ENCODE data around the gene CLEC16A.

CLEC16A gene

GRCh38 chr16:11151156-11151884 lies 207.0 kb downstream of the CLEC16A start:
- no peak for TF ChIP-seq CEBPB (IDR thresholded peaks at IDR 0.05)
- TF ChIP-seq, protein P1, sequence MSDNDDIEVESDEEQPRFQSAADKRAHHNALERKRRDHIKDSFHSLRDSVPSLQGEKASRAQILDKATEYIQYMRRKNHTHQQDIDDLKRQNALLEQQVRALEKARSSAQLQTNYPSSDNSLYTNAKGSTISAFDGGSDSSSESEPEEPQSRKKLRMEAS (IDR thresholded peaks at IDR 0.05) = no peak
- no peak for TF ChIP-seq TAF1 (IDR thresholded peaks at IDR 0.05; ENCODE audit: low read depth)
- no peak for TF ChIP-seq CREB1 (IDR thresholded peaks at IDR 0.05; ENCODE audit: low read depth)
- TF ChIP-seq TEAD4 (IDR thresholded peaks at IDR 0.05) = no peak
- TF ChIP-seq FOXM1 (IDR thresholded peaks at IDR 0.05; ENCODE audit: borderline replicate concordance, low read depth) = no peak
- TF ChIP-seq, protein P2, sequence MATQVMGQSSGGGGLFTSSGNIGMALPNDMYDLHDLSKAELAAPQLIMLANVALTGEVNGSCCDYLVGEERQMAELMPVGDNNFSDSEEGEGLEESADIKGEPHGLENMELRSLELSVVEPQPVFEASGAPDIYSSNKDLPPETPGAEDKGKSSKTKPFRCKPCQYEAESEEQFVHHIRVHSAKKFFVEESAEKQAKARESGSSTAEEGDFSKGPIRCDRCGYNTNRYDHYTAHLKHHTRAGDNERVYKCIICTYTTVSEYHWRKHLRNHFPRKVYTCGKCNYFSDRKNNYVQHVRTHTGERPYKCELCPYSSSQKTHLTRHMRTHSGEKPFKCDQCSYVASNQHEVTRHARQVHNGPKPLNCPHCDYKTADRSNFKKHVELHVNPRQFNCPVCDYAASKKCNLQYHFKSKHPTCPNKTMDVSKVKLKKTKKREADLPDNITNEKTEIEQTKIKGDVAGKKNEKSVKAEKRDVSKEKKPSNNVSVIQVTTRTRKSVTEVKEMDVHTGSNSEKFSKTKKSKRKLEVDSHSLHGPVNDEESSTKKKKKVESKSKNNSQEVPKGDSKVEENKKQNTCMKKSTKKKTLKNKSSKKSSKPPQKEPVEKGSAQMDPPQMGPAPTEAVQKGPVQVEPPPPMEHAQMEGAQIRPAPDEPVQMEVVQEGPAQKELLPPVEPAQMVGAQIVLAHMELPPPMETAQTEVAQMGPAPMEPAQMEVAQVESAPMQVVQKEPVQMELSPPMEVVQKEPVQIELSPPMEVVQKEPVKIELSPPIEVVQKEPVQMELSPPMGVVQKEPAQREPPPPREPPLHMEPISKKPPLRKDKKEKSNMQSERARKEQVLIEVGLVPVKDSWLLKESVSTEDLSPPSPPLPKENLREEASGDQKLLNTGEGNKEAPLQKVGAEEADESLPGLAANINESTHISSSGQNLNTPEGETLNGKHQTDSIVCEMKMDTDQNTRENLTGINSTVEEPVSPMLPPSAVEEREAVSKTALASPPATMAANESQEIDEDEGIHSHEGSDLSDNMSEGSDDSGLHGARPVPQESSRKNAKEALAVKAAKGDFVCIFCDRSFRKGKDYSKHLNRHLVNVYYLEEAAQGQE (IDR thresholded peaks at IDR 0.05; ENCODE audit: low read depth) = no peak
- TF ChIP-seq EP300 (IDR thresholded peaks at IDR 0.05; ENCODE audit: borderline replicate concordance) = no peak
- no peak for TF ChIP-seq ZBTB7A (IDR thresholded peaks at IDR 0.05; ENCODE audit: low read depth)
- no peak for TF ChIP-seq EGR1 (IDR thresholded peaks at IDR 0.05)
- TF ChIP-seq, protein P3, sequence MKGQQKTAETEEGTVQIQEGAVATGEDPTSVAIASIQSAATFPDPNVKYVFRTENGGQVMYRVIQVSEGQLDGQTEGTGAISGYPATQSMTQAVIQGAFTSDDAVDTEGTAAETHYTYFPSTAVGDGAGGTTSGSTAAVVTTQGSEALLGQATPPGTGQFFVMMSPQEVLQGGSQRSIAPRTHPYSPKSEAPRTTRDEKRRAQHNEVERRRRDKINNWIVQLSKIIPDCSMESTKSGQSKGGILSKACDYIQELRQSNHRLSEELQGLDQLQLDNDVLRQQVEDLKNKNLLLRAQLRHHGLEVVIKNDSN (IDR thresholded peaks at IDR 0.05) = no peak
- TF ChIP-seq RAD21 (IDR thresholded peaks at IDR 0.05; ENCODE audit: low read depth) = no peak
- no peak for TF ChIP-seq NFIC (IDR thresholded peaks at IDR 0.05)
- no peak for TF ChIP-seq TCF12 (IDR thresholded peaks at IDR 0.05; ENCODE audit: low read depth)
- no peak for TF ChIP-seq YY1 (IDR thresholded peaks at IDR 0.05; ENCODE audit: low read depth)

GRCh38 chr16:11151885-11152629 lies 207.7 kb downstream of the CLEC16A start:
- TF ChIP-seq TAF1 (IDR thresholded peaks at IDR 0.05; ENCODE audit: low read depth) (no peak), EGR1 (IDR thresholded peaks at IDR 0.05) (no peak), EP300 (IDR thresholded peaks at IDR 0.05; ENCODE audit: borderline replicate concordance) (no peak), RAD21 (IDR thresholded peaks at IDR 0.05; ENCODE audit: low read depth) (no peak)

GRCh38 chr16:11152677-11153331 lies 208.4 kb downstream of the CLEC16A start:
- no peak for TF ChIP-seq YY1 (IDR thresholded peaks at IDR 0.05; ENCODE audit: low read depth)
- no peak for TF ChIP-seq ZBTB7A (IDR thresholded peaks at IDR 0.05; ENCODE audit: low read depth)
- TF ChIP-seq CREB1 (IDR thresholded peaks at IDR 0.05; ENCODE audit: low read depth) = no peak
- TF ChIP-seq TEAD4 (IDR thresholded peaks at IDR 0.05) = no peak
- TF ChIP-seq, protein P2 (IDR thresholded peaks at IDR 0.05; ENCODE audit: low read depth) = no peak
- no peak for TF ChIP-seq FOXM1 (IDR thresholded peaks at IDR 0.05; ENCODE audit: borderline replicate concordance, low read depth)
- TF ChIP-seq TCF12 (IDR thresholded peaks at IDR 0.05; ENCODE audit: low read depth) = no peak
- no peak for TF ChIP-seq EGR1 (IDR thresholded peaks at IDR 0.05)
- TF ChIP-seq CEBPB (IDR thresholded peaks at IDR 0.05) = no peak
- TF ChIP-seq, protein P1 (IDR thresholded peaks at IDR 0.05) = no peak
- TF ChIP-seq RAD21 (IDR thresholded peaks at IDR 0.05; ENCODE audit: low read depth) = no peak
- TF ChIP-seq EP300 (IDR thresholded peaks at IDR 0.05; ENCODE audit: borderline replicate concordance) = no peak
- TF ChIP-seq, protein P3 (IDR thresholded peaks at IDR 0.05) = no peak
- TF ChIP-seq NFIC (IDR thresholded peaks at IDR 0.05) = no peak
- no peak for TF ChIP-seq TAF1 (IDR thresholded peaks at IDR 0.05; ENCODE audit: low read depth)

DNA sequence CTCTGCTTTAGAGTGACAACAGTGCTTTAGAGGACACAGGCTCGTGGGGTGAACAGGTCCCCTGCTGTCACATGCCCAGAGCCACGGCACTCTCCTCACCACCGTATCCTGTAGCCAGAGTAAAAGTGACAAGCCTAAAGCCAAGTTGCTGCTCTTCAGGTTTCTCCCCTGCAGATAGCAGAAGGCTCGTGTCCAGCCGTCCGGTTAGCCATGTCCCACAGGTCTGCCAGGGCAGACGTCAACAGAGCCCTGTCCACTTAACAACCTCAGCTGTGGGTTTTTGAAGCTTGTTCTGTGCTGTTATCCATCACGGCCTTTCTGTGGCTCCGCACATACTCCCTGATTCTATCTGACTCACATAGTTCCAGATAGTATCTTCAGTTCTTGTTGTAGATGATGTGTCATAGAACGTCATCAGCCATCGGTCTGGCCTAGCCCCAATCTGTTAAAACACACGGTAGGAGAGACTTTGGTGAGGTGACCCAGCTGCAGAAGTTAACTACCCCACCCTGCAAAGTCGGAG lies 211.0 kb downstream of the CLEC16A start:
- TF ChIP-seq EP300 (IDR thresholded peaks at IDR 0.05; ENCODE audit: borderline replicate concordance) (no peak), RAD21 (IDR thresholded peaks at IDR 0.05; ENCODE audit: low read depth) (no peak), NFIC (IDR thresholded peaks at IDR 0.05) (no peak), TAF1 (IDR thresholded peaks at IDR 0.05; ENCODE audit: low read depth) (no peak), CEBPB (IDR thresholded peaks at IDR 0.05) (no peak), YY1 (IDR thresholded peaks at IDR 0.05; ENCODE audit: low read depth) (no peak), FOXM1 (IDR thresholded peaks at IDR 0.05; ENCODE audit: borderline replicate concordance, low read depth) (no peak), TCF12 (IDR thresholded peaks at IDR 0.05; ENCODE audit: low read depth) (no peak), CREB1 (IDR thresholded peaks at IDR 0.05; ENCODE audit: low read depth) (no peak), TEAD4 (IDR thresholded peaks at IDR 0.05) (no peak), ZBTB7A (IDR thresholded peaks at IDR 0.05; ENCODE audit: low read depth) (no peak)
- TF ChIP-seq, protein P2 (IDR thresholded peaks at IDR 0.05; ENCODE audit: low read depth) = no peak
- TF ChIP-seq, protein P1 (IDR thresholded peaks at IDR 0.05) = no peak
